Measurements from ENCODE around the gene PTH1R. TPM values are rescaled to one million over a fixed set of nuclear protein-coding genes. Genes with fewer than 3 reads are reported as not detected.

PTH1R gene
- polyA plus RNA-seq, 1 experiment: 2.1 TPM

- no peak overlapping the region for H3K4me3 ChIP-seq (ENCODE audit: low read depth, low read length)
- no peaks in the 10 kb centered on the region for H3K36me3 ChIP-seq (ENCODE audit: control insufficient read depth, insufficient read depth, low read length)
- ChIA-PET CTCF (interaction anchor here (1.6 to 2.0 kb wide), 2 partner anchors 14 to 57 kb away, joined by 5 to 7 read pairs; no protein-coding TSS in a partner anchor), POLR2A (no interaction called here)
- H3K27me3 ChIP-seq (ENCODE audit: control insufficient read depth, insufficient read depth, low read length): peaks cover 5% of the 10 kb centered on the region; the same call in 1 of the 2 replicates
- DNase-seq (ENCODE audit: low read depth): no peak
- TF ChIP-seq, protein P1, sequence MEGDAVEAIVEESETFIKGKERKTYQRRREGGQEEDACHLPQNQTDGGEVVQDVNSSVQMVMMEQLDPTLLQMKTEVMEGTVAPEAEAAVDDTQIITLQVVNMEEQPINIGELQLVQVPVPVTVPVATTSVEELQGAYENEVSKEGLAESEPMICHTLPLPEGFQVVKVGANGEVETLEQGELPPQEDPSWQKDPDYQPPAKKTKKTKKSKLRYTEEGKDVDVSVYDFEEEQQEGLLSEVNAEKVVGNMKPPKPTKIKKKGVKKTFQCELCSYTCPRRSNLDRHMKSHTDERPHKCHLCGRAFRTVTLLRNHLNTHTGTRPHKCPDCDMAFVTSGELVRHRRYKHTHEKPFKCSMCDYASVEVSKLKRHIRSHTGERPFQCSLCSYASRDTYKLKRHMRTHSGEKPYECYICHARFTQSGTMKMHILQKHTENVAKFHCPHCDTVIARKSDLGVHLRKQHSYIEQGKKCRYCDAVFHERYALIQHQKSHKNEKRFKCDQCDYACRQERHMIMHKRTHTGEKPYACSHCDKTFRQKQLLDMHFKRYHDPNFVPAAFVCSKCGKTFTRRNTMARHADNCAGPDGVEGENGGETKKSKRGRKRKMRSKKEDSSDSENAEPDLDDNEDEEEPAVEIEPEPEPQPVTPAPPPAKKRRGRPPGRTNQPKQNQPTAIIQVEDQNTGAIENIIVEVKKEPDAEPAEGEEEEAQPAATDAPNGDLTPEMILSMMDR (IDR thresholded peaks at IDR 0.05; ENCODE audit: insufficient read depth, low read depth, low read length): no peak
These were observed 24.6 kb upstream of the PTH1R start for GRCh38 chr3:46852839-46853355.

DNA sequence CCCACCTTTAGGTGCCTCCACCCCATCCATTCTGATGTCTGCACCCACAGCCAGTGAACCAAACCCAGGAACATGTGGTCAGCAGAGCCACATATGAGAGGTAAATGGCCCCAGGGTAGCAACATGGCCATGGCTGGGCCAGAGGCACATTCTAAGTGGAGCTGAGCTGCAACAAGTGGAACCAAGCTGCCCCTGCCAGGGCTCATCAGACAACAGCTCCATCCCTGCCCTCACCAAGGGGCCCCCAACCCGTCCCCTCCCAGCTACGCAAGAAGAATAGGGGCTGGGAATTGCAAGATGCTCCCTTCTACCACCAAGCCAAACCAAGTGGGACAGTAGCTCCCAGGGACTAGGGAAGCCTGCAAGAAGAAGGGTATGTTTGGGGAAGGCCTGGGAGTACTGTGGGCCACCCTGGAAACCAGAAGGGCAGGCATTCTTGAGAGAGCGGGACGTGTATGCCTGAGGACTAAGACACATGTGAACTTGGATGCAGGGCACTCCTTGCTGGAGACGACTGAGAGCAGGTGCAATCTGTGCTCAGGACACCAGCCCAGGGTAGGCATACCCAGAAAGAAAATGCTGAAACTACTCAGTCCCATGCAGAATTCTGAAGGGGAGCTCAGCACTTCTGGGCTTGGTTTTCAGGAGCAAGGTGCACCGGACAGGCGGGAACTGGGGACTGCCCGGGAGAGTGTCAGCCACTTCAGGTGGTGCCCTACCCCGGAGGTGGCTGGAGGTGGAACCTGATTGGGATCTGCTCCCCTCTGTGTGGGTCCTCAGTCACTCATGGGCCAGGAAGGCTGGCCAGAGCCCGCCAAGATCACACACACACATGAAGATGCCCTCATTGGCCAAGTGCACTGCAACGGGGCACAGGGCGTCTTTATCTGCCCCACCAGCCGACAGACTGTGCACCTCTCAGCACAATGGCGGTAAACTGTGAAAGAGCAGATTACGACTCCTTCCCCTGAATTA is 23.8 kb upstream of the PTH1R start:
- CTCF ChIA-PET: interaction anchor here (1.6 to 2.0 kb wide), 2 partner anchors 13 to 56 kb away, joined by 5 to 7 read pairs; no protein-coding TSS in a partner anchor
- Histone ChIP-seq H3K36me3 (ENCODE audit: control insufficient read depth, insufficient read depth, low read length) (no peaks in the 10 kb centered on the region), H3K4me3 (ENCODE audit: low read depth, low read length) (no peak overlapping the region), H3K27me3 (ENCODE audit: control insufficient read depth, insufficient read depth, low read length) (peaks cover 8% of the 10 kb centered on the region)
- DNase-seq (ENCODE audit: low read depth): no peak
- TF ChIP-seq, protein P1 (IDR thresholded peaks at IDR 0.05; ENCODE audit: insufficient read depth, low read depth, low read length): no peak
- POLR2A ChIA-PET: no interaction called here

GRCh38 chr3:46854555-46854991 is 22.9 kb upstream of the PTH1R start:
- ChIA-PET POLR2A (no interaction called here), CTCF (interaction anchor here (2.0 kb wide), 1 partner anchor 13 kb away, joined by 7 read pairs; no protein-coding TSS in a partner anchor)
- no peak overlapping the region for H3K4me3 ChIP-seq (ENCODE audit: low read depth, low read length)
- peaks cover 8% of the 10 kb centered on the region for H3K27me3 ChIP-seq (ENCODE audit: control insufficient read depth, insufficient read depth, low read length)
- no peak for DNase-seq (ENCODE audit: low read depth)
- H3K36me3 ChIP-seq (ENCODE audit: control insufficient read depth, insufficient read depth, low read length): no peaks in the 10 kb centered on the region
- TF ChIP-seq, protein P1 (IDR thresholded peaks at IDR 0.05; ENCODE audit: insufficient read depth, low read depth, low read length): no peak

- ChIA-PET POLR2A (no interaction called here), CTCF (interaction anchor here (0.9 to 1.4 kb wide), 4 partner anchors 10 to 151 kb away, joined by 3 to 13 read pairs (median 4); no protein-coding TSS in a partner anchor)
- Histone ChIP-seq H3K27me3 (ENCODE audit: control insufficient read depth, insufficient read depth, low read length) (peaks cover 6% of the 10 kb centered on the region), H3K4me3 (ENCODE audit: low read depth, low read length) (no peak overlapping the region), H3K36me3 (ENCODE audit: control insufficient read depth, insufficient read depth, low read length) (no peaks in the 10 kb centered on the region)
- DNase-seq (ENCODE audit: low read depth): no peak
- TF ChIP-seq, protein P1 (IDR thresholded peaks at IDR 0.05; ENCODE audit: insufficient read depth, low read depth, low read length): no peak
These were observed 20.7 kb upstream of the PTH1R start for GRCh38 chr3:46856576-46857471.
